ENCODE data around the gene TERB2.

The TERB2 gene, protein sequence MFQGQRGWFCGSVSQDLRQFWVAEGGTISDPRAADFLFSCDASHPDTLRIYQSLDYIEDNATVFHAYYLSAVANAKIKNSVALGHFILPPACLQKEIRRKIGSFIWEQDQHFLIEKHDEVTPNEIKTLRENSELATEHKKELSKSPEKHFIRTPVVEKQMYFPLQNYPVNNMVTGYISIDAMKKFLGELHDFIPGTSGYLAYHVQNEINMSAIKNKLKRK

DNA sequence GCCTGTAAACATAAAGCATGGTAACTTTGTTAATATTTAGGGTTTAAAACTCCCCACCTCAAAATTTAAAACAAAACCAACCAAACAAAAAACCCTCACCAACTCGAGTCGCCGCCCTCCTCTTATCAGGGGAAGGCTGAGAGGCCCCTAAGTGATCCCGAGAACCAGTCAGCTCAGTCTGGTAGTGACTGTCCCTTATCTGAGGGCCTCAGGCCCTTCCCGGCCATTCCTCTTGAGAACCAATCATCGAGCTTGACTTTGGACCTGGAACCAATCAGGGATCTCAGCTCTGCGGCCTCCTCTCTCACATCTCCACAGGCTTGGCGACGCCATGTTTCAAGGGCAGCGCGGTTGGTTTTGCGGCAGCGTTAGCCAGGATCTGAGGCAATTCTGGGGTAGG is at the start of gene TERB2:
Gene TERB2, plus strand, starts transcription at position 300 of the 400 bp plus-strand sequence. Its CDS starts 32 bp downstream, at position 332.
- TF ChIP-seq ZNF621 (tag by site-specific recombination; IDR thresholded peaks at IDR 0.05) (no peak), HOXD13 (CRISPR knock-in tag; IDR thresholded peaks at IDR 0.05; ENCODE audit: borderline replicate concordance) (no peak), ZNF777 (tag by site-specific recombination; IDR thresholded peaks at IDR 0.05; ENCODE audit: borderline replicate concordance) (no peak), ZBTB21 (tag by site-specific recombination; IDR thresholded peaks at IDR 0.05) (no peak), ZNF747 (tag by site-specific recombination; IDR thresholded peaks at IDR 0.05) (no peak), ZNF596 (tag by site-specific recombination; IDR thresholded peaks at IDR 0.05) (no peak), ZNF629 (tag by site-specific recombination; IDR thresholded peaks at IDR 0.05) (no peak), ZSCAN16 (tag by site-specific recombination; IDR thresholded peaks at IDR 0.05) (no peak)
- TF ChIP-seq, protein P1, sequence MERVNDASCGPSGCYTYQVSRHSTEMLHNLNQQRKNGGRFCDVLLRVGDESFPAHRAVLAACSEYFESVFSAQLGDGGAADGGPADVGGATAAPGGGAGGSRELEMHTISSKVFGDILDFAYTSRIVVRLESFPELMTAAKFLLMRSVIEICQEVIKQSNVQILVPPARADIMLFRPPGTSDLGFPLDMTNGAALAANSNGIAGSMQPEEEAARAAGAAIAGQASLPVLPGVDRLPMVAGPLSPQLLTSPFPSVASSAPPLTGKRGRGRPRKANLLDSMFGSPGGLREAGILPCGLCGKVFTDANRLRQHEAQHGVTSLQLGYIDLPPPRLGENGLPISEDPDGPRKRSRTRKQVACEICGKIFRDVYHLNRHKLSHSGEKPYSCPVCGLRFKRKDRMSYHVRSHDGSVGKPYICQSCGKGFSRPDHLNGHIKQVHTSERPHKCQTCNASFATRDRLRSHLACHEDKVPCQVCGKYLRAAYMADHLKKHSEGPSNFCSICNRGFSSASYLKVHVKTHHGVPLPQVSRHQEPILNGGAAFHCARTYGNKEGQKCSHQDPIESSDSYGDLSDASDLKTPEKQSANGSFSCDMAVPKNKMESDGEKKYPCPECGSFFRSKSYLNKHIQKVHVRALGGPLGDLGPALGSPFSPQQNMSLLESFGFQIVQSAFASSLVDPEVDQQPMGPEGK (tag by site-specific recombination; IDR thresholded peaks at IDR 0.05): no peak
- Histone ChIP-seq H3K27ac (ENCODE audit: extremely low read depth, low read depth, low read length) (no peak within 1 kb of the TSS), H3K4me3 (ENCODE audit: low read depth, low read length) (no peak within 1 kb of the TSS), H3K36me3 (ENCODE audit: control insufficient read depth in 2 of 2, insufficient read depth in 1 of 2, low read length in 2 of 2) (no peaks in the 10 kb centered on the region), H3K9me3 (ENCODE audit: control insufficient read depth, insufficient read depth, low read depth, low read length) (no peaks in the 10 kb centered on the region), H3K4me1 (ENCODE audit: control insufficient read depth, insufficient read depth, low read length) (no peaks in the 10 kb centered on the region)
- CTCF ChIA-PET: no interaction called here
- POLR2A ChIA-PET: no interaction called here

DNA sequence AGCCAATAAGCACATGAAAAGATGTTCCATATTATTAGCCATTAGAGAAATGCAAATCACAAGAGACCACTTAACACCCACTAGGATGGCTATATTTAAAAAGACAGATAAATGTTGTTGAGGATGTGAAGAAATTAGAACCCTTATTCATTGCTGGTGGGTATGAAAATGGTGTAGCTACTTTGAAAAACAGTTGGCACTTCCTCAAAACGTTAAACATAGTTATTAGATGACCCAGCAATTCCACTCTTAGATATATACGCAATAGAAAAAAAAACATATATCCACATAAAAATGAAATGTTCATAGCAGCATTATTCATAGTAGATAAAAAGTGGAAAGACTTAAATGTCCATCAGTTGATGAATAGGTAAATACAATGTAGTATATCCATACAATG is 47.1 kb upstream of the TERB2 start:
- TF ChIP-seq ZNF785 (tag by site-specific recombination; IDR thresholded peaks at IDR 0.05) (no peak), RBAK (tag by site-specific recombination; IDR thresholded peaks at IDR 0.05) (no peak), OVOL3 (tag by site-specific recombination; IDR thresholded peaks at IDR 0.05) (no peak), ZNF404 (tag by site-specific recombination; IDR thresholded peaks at IDR 0.05) (no peak), ZNF558 (tag by site-specific recombination; IDR thresholded peaks at IDR 0.05) (no peak), ZBTB48 (tag by site-specific recombination; IDR thresholded peaks at IDR 0.05) (no peak), ZNF37A (tag by site-specific recombination; IDR thresholded peaks at IDR 0.05) (no peak), ZNF239 (tag by site-specific recombination; IDR thresholded peaks at IDR 0.05) (no peak), SP2 (tag by site-specific recombination; IDR thresholded peaks at IDR 0.05) (no peak), GLIS1 (tag by site-specific recombination; IDR thresholded peaks at IDR 0.05) (no peak), ZNF521 (tag by site-specific recombination; IDR thresholded peaks at IDR 0.05) (no peak), ZNF549 (tag by site-specific recombination; IDR thresholded peaks at IDR 0.05) (no peak), ZNF274 (IDR thresholded peaks at IDR 0.05; ENCODE audit: low read length) (no peak), ZNF274 (tag by site-specific recombination; IDR thresholded peaks at IDR 0.05; ENCODE audit: borderline replicate concordance) (no peak), ZNF223 (tag by site-specific recombination; IDR thresholded peaks at IDR 0.05) (no peak), GFI1B (tag by site-specific recombination; IDR thresholded peaks at IDR 0.05) (no peak)
- TF ChIP-seq, protein P2, sequence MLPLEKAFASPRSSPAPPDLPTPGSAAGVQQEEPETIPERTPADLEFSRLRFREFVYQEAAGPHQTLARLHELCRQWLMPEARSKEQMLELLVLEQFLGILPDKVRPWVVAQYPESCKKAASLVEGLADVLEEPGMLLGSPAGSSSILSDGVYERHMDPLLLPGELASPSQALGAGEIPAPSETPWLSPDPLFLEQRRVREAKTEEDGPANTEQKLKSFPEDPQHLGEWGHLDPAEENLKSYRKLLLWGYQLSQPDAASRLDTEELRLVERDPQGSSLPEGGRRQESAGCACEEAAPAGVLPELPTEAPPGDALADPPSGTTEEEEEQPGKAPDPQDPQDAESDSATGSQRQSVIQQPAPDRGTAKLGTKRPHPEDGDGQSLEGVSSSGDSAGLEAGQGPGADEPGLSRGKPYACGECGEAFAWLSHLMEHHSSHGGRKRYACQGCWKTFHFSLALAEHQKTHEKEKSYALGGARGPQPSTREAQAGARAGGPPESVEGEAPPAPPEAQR (tag by site-specific recombination; IDR thresholded peaks at IDR 0.05): no peak
- TF ChIP-seq, protein P3, sequence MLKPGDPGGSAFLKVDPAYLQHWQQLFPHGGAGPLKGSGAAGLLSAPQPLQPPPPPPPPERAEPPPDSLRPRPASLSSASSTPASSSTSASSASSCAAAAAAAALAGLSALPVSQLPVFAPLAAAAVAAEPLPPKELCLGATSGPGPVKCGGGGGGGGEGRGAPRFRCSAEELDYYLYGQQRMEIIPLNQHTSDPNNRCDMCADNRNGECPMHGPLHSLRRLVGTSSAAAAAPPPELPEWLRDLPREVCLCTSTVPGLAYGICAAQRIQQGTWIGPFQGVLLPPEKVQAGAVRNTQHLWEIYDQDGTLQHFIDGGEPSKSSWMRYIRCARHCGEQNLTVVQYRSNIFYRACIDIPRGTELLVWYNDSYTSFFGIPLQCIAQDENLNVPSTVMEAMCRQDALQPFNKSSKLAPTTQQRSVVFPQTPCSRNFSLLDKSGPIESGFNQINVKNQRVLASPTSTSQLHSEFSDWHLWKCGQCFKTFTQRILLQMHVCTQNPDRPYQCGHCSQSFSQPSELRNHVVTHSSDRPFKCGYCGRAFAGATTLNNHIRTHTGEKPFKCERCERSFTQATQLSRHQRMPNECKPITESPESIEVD (tag by site-specific recombination; IDR thresholded peaks at IDR 0.05): no peak
- TF ChIP-seq, protein P4, sequence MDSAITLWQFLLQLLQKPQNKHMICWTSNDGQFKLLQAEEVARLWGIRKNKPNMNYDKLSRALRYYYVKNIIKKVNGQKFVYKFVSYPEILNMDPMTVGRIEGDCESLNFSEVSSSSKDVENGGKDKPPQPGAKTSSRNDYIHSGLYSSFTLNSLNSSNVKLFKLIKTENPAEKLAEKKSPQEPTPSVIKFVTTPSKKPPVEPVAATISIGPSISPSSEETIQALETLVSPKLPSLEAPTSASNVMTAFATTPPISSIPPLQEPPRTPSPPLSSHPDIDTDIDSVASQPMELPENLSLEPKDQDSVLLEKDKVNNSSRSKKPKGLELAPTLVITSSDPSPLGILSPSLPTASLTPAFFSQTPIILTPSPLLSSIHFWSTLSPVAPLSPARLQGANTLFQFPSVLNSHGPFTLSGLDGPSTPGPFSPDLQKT (IDR thresholded peaks at IDR 0.05; ENCODE audit: borderline replicate concordance, low read depth, low read length): no peak
- ChIA-PET POLR2A (no interaction called here), CTCF (interaction anchor here (0.7 kb wide), 2 partner anchors 215 to 317 kb away, joined by 3 read pairs; no protein-coding TSS in a partner anchor)
- Histone ChIP-seq H3K4me3 (ENCODE audit: low read depth, low read length) (no peak overlapping the region), H3K9me3 (ENCODE audit: control insufficient read depth, insufficient read depth, low read depth, low read length) (no peaks in the 10 kb centered on the region), H3K36me3 (ENCODE audit: control insufficient read depth in 2 of 2, insufficient read depth in 1 of 2, low read length in 2 of 2) (no peaks in the 10 kb centered on the region), H3K27ac (ENCODE audit: extremely low read depth, low read depth, low read length) (no peak overlapping the region), H3K4me1 (ENCODE audit: control insufficient read depth, insufficient read depth, low read length) (no peaks in the 10 kb centered on the region)

Measured in HEK293 (cell line).